GM12874 (cell line): Measurements from ENCODE around the gene CEP85L.

ENCODE experiments used
- CTCF ChIP-seq: IDR thresholded peaks from 2 replicates; pipeline ENCODE4 v1.5.1; 2011; ENCODE audit warnings: low read depth, mild to moderate bottlenecking, control low read depth, low read length, moderate library complexity; ENCODE audit not compliant: insufficient read depth

CEP85L gene

GRCh38 chr6:118680452-118681095, 29.2 kb upstream of the CEP85L start:
- no peak for TF ChIP-seq CTCF

GRCh38 chr6:118679327-118679901, 28.0 kb upstream of the CEP85L start:
- TF ChIP-seq CTCF = no peak

- TF ChIP-seq CTCF = no peak
Measured at GRCh38 chr6:118678866-118679265, 27.5 kb upstream of the CEP85L start.

DNA sequence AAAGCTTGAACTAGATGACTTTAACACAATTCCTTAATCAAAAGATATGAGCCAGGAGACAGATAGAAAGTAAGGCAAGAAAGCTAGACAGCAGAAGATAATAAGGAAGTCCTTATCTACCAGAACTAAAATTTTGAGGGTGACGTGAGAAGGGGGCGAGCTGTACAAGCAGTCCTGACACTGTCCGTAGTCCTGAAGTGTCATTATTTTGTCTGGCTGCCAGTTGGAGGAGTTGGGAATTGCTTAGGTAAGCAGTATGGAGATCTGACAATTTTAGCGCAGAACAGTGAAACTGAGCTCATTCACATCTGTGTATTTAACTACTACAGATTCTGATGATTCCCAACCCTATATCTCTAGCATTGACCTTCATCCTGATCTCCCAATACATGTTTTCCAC, 25.8 kb upstream of the CEP85L start:
- no peak for TF ChIP-seq CTCF

GRCh38 chr6:118675225-118675624, 23.8 kb upstream of the CEP85L start:
- TF ChIP-seq CTCF = no peak

DNA sequence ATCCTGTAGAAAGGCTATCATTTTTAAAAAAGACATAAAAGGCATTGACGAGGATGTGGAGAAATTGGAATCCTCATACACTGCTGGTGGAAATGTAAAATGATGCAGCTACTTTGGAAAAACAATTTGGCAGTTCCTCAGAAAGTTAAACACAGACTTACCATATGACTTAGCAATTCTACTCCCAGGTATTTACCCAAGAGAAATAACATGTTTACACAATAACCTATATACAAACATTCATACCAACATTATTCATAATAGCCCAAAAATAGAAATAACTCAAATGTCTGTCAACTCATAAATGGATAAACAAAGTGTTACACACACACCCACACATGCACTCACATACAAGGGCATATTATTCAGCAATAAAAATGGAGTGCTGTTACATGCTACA, 23.4 kb upstream of the CEP85L start:
- TF ChIP-seq CTCF = no peak

DNA sequence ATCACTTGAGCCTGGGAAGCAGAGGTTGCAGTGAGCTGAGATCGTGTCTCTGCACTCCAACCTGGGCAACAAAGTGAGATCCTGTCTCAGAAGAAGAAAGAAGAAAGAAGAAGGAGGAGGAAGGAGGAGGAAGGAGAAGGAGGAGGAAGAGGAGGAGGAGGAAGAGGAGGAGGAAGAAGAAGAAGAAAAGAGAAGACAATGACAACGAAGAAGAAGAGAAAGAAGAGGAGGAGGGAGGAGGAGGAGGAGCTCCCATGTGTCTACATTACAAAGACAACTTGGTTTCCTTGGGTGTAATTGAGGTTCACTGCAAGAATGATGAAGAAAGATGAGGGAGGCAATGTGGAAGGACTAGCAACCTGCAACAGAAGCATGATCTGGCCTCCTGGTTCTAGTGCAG, 21.3 kb upstream of the CEP85L start:
- no peak for TF ChIP-seq CTCF
